GM10266 (cell line): ENCODE measurements around the gene XRCC4.

ENCODE experiments used
- DNase-seq: peaks from one replicate; pipeline ENCODE4 v3.0.0; 2012; ENCODE audit errors: extremely low spot score
- CTCF ChIP-seq: IDR thresholded peaks from 2 replicates; pipeline ENCODE4 v1.5.1; 2012; ENCODE audit warnings: mild to moderate bottlenecking, low read depth; ENCODE audit not compliant: control insufficient read depth, insufficient read depth; ENCODE audit errors: missing control alignments

XRCC4 gene

GRCh38 chr5:83227611-83228010 is 150.3 kb downstream of the XRCC4 start:
- no peak for DNase-seq
- TF ChIP-seq CTCF = no peak

GRCh38 chr5:83230511-83230910 is 153.2 kb downstream of the XRCC4 start:
- DNase-seq = no peak
- no peak for TF ChIP-seq CTCF

DNA sequence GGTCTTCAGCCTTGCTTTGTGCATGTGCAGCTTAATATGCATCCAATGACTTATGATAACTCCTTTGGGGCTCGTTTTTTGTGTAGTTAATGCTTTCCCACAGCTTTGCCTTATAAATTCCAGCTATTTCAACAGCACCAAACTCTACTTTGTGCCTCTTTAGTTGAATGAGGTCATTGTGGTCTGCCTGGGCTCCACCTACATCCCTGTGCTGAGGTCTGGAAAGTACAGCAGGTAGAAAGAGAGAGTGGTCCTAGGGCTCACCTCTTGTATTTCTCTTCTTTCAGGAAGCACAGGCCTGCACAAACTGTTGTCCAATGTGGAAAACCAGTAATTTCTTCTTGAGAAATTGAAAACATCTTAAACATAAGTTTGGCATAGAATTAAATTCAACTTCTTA is 167.2 kb downstream of the XRCC4 start:
- TF ChIP-seq CTCF = no peak
- DNase-seq = no peak

DNA sequence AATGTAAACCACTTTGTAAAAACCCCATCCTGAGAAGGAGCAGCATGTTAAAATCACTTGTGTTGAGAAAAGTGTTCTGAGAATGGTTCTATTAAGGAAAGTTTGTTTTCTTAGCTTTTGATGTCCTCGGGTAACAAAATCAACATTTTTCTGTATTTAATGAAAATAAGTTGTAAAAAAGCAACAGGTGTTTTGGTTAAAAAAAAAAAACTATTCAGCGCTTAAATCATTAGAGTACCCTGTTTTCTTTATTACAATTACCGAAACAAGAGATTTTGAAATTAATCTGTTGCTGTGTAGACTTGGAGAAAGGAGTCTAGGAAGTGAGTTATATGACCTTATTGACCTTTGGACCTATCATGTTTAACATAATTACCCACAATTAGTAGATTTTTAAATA is 167.7 kb downstream of the XRCC4 start:
- no peak for TF ChIP-seq CTCF
- no peak for DNase-seq

DNA sequence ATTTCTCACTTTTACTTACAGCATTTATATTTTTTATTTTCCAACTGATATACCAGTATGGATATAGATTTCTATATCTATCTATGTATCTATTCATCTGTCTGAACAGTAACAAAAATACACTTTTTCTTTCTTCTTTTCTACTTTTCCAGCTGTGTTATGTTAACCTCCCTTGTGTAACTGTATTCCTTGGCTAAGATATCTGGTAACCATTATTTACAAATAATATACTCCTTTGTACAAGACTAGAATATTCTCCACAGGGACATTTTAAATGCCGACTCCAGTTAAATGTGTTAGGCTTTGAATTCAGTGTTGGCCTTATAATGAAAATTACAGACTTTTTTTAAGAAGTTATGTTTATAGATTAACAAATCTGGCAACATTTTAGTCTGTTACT is 168.7 kb downstream of the XRCC4 start:
- no peak for DNase-seq
- TF ChIP-seq CTCF = no peak

DNA sequence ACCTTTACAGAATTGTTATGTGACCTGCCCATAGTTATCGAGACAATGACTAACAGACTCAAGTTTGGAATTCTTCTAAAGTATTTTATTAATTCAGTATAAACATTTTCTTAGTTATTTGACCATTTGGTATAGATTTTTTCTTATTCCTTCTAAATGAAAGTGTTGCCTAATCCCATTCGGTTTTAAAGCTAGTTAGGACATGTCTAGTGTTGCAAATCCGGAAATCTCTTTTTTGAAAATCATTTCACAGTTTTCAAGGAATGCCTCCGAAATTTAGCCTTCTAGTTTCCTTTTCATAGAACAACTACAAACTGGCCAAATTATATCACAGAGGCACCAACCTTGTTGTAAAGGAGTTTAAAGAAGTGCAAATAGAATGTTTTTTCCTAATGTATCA is 171.8 kb downstream of the XRCC4 start:
- DNase-seq = no peak
- TF ChIP-seq CTCF = no peak

DNA sequence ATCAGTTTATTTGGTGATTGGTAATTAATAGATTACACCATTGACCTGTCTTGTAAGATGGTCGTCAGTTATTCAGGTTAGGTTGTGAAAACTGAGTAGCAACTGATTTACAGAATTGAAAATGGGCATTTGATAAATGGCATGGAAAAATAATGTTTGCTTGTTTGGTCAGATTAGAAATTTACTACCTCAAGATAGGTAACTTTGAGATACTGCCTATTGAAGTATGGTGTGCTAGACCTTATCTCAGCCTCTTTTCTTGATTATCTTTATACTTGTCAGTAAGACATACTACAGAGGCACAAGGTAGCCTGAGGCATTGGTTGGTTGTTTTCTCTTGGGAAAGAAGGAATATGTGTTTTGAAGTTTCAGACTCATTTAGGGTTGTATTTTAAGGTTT is 174.5 kb downstream of the XRCC4 start:
- TF ChIP-seq CTCF = no peak
- DNase-seq = no peak

- no peak for DNase-seq
- TF ChIP-seq CTCF = no peak
Measured at GRCh38 chr5:83253720-83254119, 176.4 kb downstream of the XRCC4 start.
